Liver (tissue), 9 donors: ENCODE results near the gene TTLL5. TPM values are rescaled to one million over a fixed set of nuclear protein-coding genes. Genes with fewer than 3 reads are reported as not detected.
"Not testable (repeated sequence)": the region's sequence is repeated elsewhere in the genome, so short reads cannot be mapped to it uniquely, and the experiment has no call there.

Source experiments
- DNase-seq: peaks from one replicate; pipeline ENCODE4 v3.0.0-alpha.2; 2017; ENCODE audit warnings: low spot score
- H3K27ac ChIP-seq, 2 donors: one replicate each; pipeline ENCODE4 v1.7.0; 2013; ENCODE audit warnings: inconsistent platforms in 2 of 2, low read length in 2 of 2, control low read depth in 1 of 2, low read depth in 1 of 2, mild to moderate bottlenecking in 1 of 2
- H3K27me3 ChIP-seq, 4 donors: one replicate each; pipeline versions ENCODE4 v1.6.1 to v1.7.0; 2013; ENCODE audit warnings: low read length in 3 of 4, inconsistent platforms in 1 of 4, mild to moderate bottlenecking in 1 of 4, moderate library complexity in 1 of 4; ENCODE audit not compliant: control insufficient read depth in 4 of 4, insufficient read depth in 4 of 4
- H3K36me3 ChIP-seq, 4 donors: one replicate each; pipeline versions ENCODE4 v1.6.1 to v1.7.0; 2013; ENCODE audit warnings: low read length in 3 of 4, mild to moderate bottlenecking in 3 of 4, low read depth in 1 of 4, moderate library complexity in 1 of 4; ENCODE audit not compliant: control insufficient read depth in 4 of 4, insufficient read depth in 3 of 4
- H3K4me1 ChIP-seq, 4 donors: one replicate each; pipeline versions ENCODE4 v1.6.1 to v1.7.0; 2013; ENCODE audit warnings: low read length in 3 of 4, mild to moderate bottlenecking in 3 of 4, moderate library complexity in 1 of 4; ENCODE audit not compliant: control insufficient read depth in 4 of 4, insufficient read depth in 4 of 4
- H3K4me3 ChIP-seq, 3 donors: one replicate each; pipeline versions ENCODE4 v1.6.1 to v1.7.0; 2013; ENCODE audit warnings: low read length in 3 of 3, control low read depth in 1 of 3, low read depth in 1 of 3, mild to moderate bottlenecking in 1 of 3
- H3K9ac ChIP-seq, 2 donors: one replicate each; pipeline ENCODE4 v1.7.0; 2013; ENCODE audit warnings: low read length in 2 of 2, mild to moderate bottlenecking in 2 of 2, moderate library complexity in 2 of 2, control low read depth in 1 of 2, low read depth in 1 of 2
- H3K9me3 ChIP-seq, 4 donors: one replicate each; pipeline versions ENCODE4 v1.6.1 to v1.7.0; 2013; ENCODE audit warnings: low read length in 3 of 4; ENCODE audit not compliant: control insufficient read depth in 4 of 4
- ATF3 ChIP-seq: IDR thresholded peaks from 2 replicates; pipeline ENCODE4 v1.6.1; 2016; ENCODE audit warnings: antibody characterized with exemption
- CTCF ChIP-seq: fragments of 150-350 bp; IDR thresholded peaks from 2 replicates; pipeline ENCODE4 v1.5.1; 2017; ENCODE audit warnings: improper control_type of control experiment, low read depth, low read length; ENCODE audit not compliant: missing input control
- EGR1 ChIP-seq, 2 donors: IDR thresholded peaks; 2 replicates each; pipeline ENCODE4 v1.6.1; 2016 to 2018; ENCODE audit warnings: antibody characterized with exemption in 2 of 2, low read depth in 2 of 2
- FOXA1 ChIP-seq: IDR thresholded peaks from 2 replicates; pipeline ENCODE4 v1.6.1; 2016; ENCODE audit warnings: antibody characterized with exemption
- FOXA2 ChIP-seq: IDR thresholded peaks from 2 replicates; pipeline ENCODE4 v1.6.1; 2016; ENCODE audit warnings: antibody characterized with exemption
- GABPA ChIP-seq, 2 donors: IDR thresholded peaks in 1 of 2; conservative IDR thresholded peaks in 1 of 2; 2 replicates each; pipeline ENCODE4 v1.6.1; 2016; ENCODE audit warnings: antibody characterized with exemption in 2 of 2, mild to moderate bottlenecking in 1 of 2, moderate library complexity in 1 of 2
- HNF4A ChIP-seq, 2 donors: conservative IDR thresholded peaks; 2 replicates each; pipeline ENCODE4 v1.6.1; 2016; ENCODE audit warnings: antibody characterized with exemption in 2 of 2, mild to moderate bottlenecking in 2 of 2
- HNF4G ChIP-seq: IDR thresholded peaks from 2 replicates; pipeline ENCODE4 v1.6.1; 2016; ENCODE audit warnings: antibody characterized with exemption
- JUND ChIP-seq, 2 donors: IDR thresholded peaks; 2 replicates each; pipeline ENCODE4 v1.6.1; 2016; ENCODE audit warnings: antibody characterized with exemption in 2 of 2
- MAX ChIP-seq: IDR thresholded peaks from 2 replicates; pipeline ENCODE4 v1.6.1; 2016; ENCODE audit warnings: antibody characterized with exemption
- NR2F2 ChIP-seq: IDR thresholded peaks from 2 replicates; pipeline ENCODE4 v1.6.1; 2016; ENCODE audit warnings: antibody characterized with exemption
- RAD21 ChIP-seq, 2 donors: IDR thresholded peaks; 2 replicates each; pipeline ENCODE4 v1.6.1; 2016; ENCODE audit warnings: antibody characterized with exemption in 2 of 2, mild to moderate bottlenecking in 2 of 2
- REST ChIP-seq: IDR thresholded peaks from 2 replicates; pipeline ENCODE4 v1.6.1; 2016; ENCODE audit warnings: antibody characterized with exemption, mild to moderate bottlenecking
- RXRA ChIP-seq, 2 donors: IDR thresholded peaks; 2 replicates each; pipeline ENCODE4 v1.6.1; 2017 to 2018; ENCODE audit warnings: antibody characterized with exemption in 2 of 2, mild to moderate bottlenecking in 1 of 2
- SP1 ChIP-seq: IDR thresholded peaks from 2 replicates; pipeline ENCODE4 v1.6.1; 2018; ENCODE audit warnings: antibody characterized with exemption, mild to moderate bottlenecking
- TAF1 ChIP-seq: conservative IDR thresholded peaks from 2 replicates; pipeline ENCODE4 v1.6.1; 2016; ENCODE audit warnings: antibody characterized with exemption, mild to moderate bottlenecking
- YY1 ChIP-seq: IDR thresholded peaks from 2 replicates; pipeline ENCODE4 v1.6.1; 2016; ENCODE audit warnings: antibody characterized with exemption, mild to moderate bottlenecking
- ZBTB33 ChIP-seq: IDR thresholded peaks from 2 replicates; pipeline ENCODE4 v1.6.1; 2016; ENCODE audit warnings: antibody characterized with exemption
- WGBS: extraction: QIAGEN DNeasy Blood & Tissue Kit; methylation state at CpG from one replicate; pipeline ENCODE4 v1.1.7; 2013; 5-methylcytosine and 5-hydroxymethylcytosine counted together
- polyA plus RNA-seq, 2 donors: library from polyadenylated mRNA; stranded (reverse) in 1 of 2; unstranded in 1 of 2; fragments of 200-250 nt in 1 of 2; fragments of >200 nt in 1 of 2; fragmentation: Nextera tagmentation in 1 of 2; extraction: Ambion mirVana in 1 of 2; gene quantifications; one replicate each; pipeline versions ENCODE4 v1.2.1 to v1.2.3, GENCODE V29; 2013 to 2015
- total RNA-seq, 2 donors: library from RNA; depleted of rRNA; stranded (reverse); fragments of >200 nt; gene quantifications; one replicate each; pipeline ENCODE4 v1.2.3, GENCODE V29; 2014
- donor health status: healthy.
- donor health status: healthy.
- donor health status: healthy.
- donor health status: healthy.
- donor health status: healthy.

TTLL5 gene
- total and polyA plus RNA-seq, 4 donors: 4.3 to 14.2 (median 9.8) TPM

- DNase-seq: no peak
- Histone ChIP-seq H3K9ac (no peak overlapping the region), H3K36me3 (peaks cover 0 to 2% (median 0%) of the 10 kb centered on the region in 4 donors), H3K27me3 (no peaks in the 10 kb centered on the region), H3K4me1 (no peaks in the 10 kb centered on the region), H3K4me3 (no peak overlapping the region), H3K27ac (no peak overlapping the region), H3K9me3 (no peaks in the 10 kb centered on the region)
- 96% methylated on average over 4 of the region's 4 CpGs for WGBS
- TF ChIP-seq FOXA2 (no peak), NR2F2 (no peak), RAD21 (IDR thresholded peaks at IDR 0.05) (no peak)
Measured at GRCh38 chr14:75845136-75845804, 184.2 kb downstream of the TTLL5 start.

GRCh38 chr14:75846694-75847093, 185.6 kb downstream of the TTLL5 start:
- H3K9me3 ChIP-seq, H3K4me1 ChIP-seq, H3K4me3 ChIP-seq, H3K27ac ChIP-seq, H3K27me3 ChIP-seq, H3K9ac ChIP-seq, DNase-seq, H3K36me3 ChIP-seq: not testable (repeated sequence)
- WGBS: 93% methylated on average over 5 of the region's 5 CpGs

GRCh38 chr14:75847584-75847983, 186.5 kb downstream of the TTLL5 start:
- Histone ChIP-seq H3K4me1 (no peaks in the 10 kb centered on the region), H3K9me3 (no peaks in the 10 kb centered on the region), H3K4me3 (no peak overlapping the region), H3K36me3 (peaks cover 0 to 2% (median 0%) of the 10 kb centered on the region in 4 donors), H3K9ac (no peak overlapping the region), H3K27me3 (no peaks in the 10 kb centered on the region), H3K27ac (no peak overlapping the region)
- no peak for DNase-seq
- no peak for TF ChIP-seq FOXA1
- TF ChIP-seq FOXA2: no peak
- TF ChIP-seq HNF4G: no peak
- TF ChIP-seq RXRA (IDR thresholded peaks at IDR 0.05): no peak
- no peak for TF ChIP-seq GABPA (IDR thresholded peaks at IDR 0.05 in 1 of 2, conservative IDR thresholded peaks at IDR 0.05 in 1 of 2)
- no peak for TF ChIP-seq REST
- TF ChIP-seq ATF3: no peak
- TF ChIP-seq RAD21 (IDR thresholded peaks at IDR 0.05): no peak
- no peak for TF ChIP-seq JUND (IDR thresholded peaks at IDR 0.05)
- TF ChIP-seq YY1: no peak
- no peak for TF ChIP-seq MAX
- TF ChIP-seq TAF1: no peak
- no peak for TF ChIP-seq ZBTB33
- no peak for TF ChIP-seq NR2F2
- no peak for TF ChIP-seq EGR1 (IDR thresholded peaks at IDR 0.05; ENCODE audit: low read depth in 2 of 2)
- no peak for TF ChIP-seq CTCF
- no peak for TF ChIP-seq HNF4A (conservative IDR thresholded peaks at IDR 0.05)
- TF ChIP-seq SP1: no peak
- 97% methylated on average over 2 of the region's 2 CpGs for WGBS
